Smooth muscle cell (in vitro differentiated cells): Measurements from ENCODE around the gene SERPINI2. TPM values are rescaled to one million over a fixed set of nuclear protein-coding genes. Genes with fewer than 3 reads are reported as not detected.

Source experiments
- DNase-seq: peaks from one replicate; lab custom pipeline; 2025; ENCODE audit not compliant: unreplicated experiment; lab: John Stamatoyannopoulos, UW
- H2AFZ ChIP-seq: fragments of 200-600 bp; sonication (generic); 2 replicates; pipeline ENCODE4 v1.6.0; 2016; ENCODE audit warnings: antibody characterized with exemption, low read depth, mild to moderate bottlenecking
- H3F3A ChIP-seq: fragments of 200-600 bp; sonication (generic); 2 replicates; pipeline ENCODE4 v1.6.0; 2017; ENCODE audit warnings: antibody characterized with exemption, low read depth
- H3K27ac ChIP-seq: fragments of 200-600 bp; sonication (generic); 2 replicates; pipeline ENCODE4 v1.5.1; 2016; ENCODE audit warnings: low read depth, mild to moderate bottlenecking
- H3K27me3 ChIP-seq: fragments of 200-600 bp; sonication (generic); 2 replicates; pipeline ENCODE4 v1.6.1; 2016; ENCODE audit warnings: low read depth, mild to moderate bottlenecking
- H3K36me3 ChIP-seq: fragments of 200-600 bp; sonication (generic); 2 replicates; pipeline ENCODE4 v1.5.1; 2016; ENCODE audit warnings: low read depth
- H3K4me1 ChIP-seq: fragments of 200-600 bp; sonication (generic); 2 replicates; pipeline ENCODE4 v1.5.1; 2016; ENCODE audit warnings: low read depth
- H3K4me2 ChIP-seq: fragments of 200-600 bp; sonication (generic); 2 replicates; pipeline ENCODE4 v1.6.0; 2016; ENCODE audit warnings: mild to moderate bottlenecking
- H3K4me3 ChIP-seq: fragments of 200-600 bp; sonication (generic); 2 replicates; pipeline ENCODE4 v1.5.1; 2016; ENCODE audit warnings: mild to moderate bottlenecking
- H3K79me2 ChIP-seq: fragments of 200-600 bp; sonication (generic); 2 replicates; pipeline ENCODE4 v1.6.0; 2016; ENCODE audit warnings: low read depth, mild to moderate bottlenecking
- H3K9ac ChIP-seq: fragments of 200-600 bp; sonication (generic); 2 replicates; pipeline ENCODE4 v1.6.0; 2016; ENCODE audit warnings: low read depth
- H3K9me3 ChIP-seq: fragments of 200-600 bp; sonication (generic); replicated peaks from 2 replicates; pipeline ENCODE4 v1.5.1; 2016; ENCODE audit warnings: low read depth
- H4K20me1 ChIP-seq: fragments of 200-600 bp; sonication (generic); 2 replicates; pipeline ENCODE4 v1.6.0; 2016; ENCODE audit warnings: low read depth
- CTCF ChIP-seq: fragments of 200-600 bp; sonication (generic); IDR thresholded peaks from 2 replicates; pipeline ENCODE4 v1.5.1; 2017; ENCODE audit warnings: borderline replicate concordance, mild to moderate bottlenecking, antibody characterized with exemption; ENCODE audit not compliant: insufficient read depth, poor library complexity, severe bottlenecking
- WGBS: methylation state at CpG from one replicate; pipeline ENCODE4 v1.1.7; 2016; ENCODE audit warnings: low lambda C conversion rate; 5-methylcytosine and 5-hydroxymethylcytosine counted together
- polyA plus RNA-seq: library from polyadenylated mRNA; unstranded; fragments of >200 nt; fragmentation: Nextera tagmentation; extraction: Ambion mirVana; gene quantifications from 2 replicates; pipeline ENCODE4 v1.2.1, GENCODE V29; 2016
- total RNA-seq: library from RNA; depleted of rRNA; stranded (reverse); fragments of >200 nt; gene quantifications from 2 replicates; pipeline ENCODE4 v1.2.3, GENCODE V29; 2014

SERPINI2 gene
- total and polyA plus RNA-seq, 2 experiments from 2014 or later, result not detected

- no peaks in the 10 kb centered on the region for H4K20me1 ChIP-seq
- TF ChIP-seq CTCF, result no peak
- no peaks in the 10 kb centered on the region for H3K9me3 ChIP-seq
- no peaks in the 10 kb centered on the region for H3F3A ChIP-seq
- no peak overlapping the region for H3K27ac ChIP-seq
- H3K27me3 ChIP-seq, result no peaks in the 10 kb centered on the region
- H3K4me1 ChIP-seq, result no peaks in the 10 kb centered on the region
- H3K4me3 ChIP-seq, result no peak overlapping the region
- H3K9ac ChIP-seq, result no peak overlapping the region
- H2AFZ ChIP-seq, result no peak overlapping the region
- WGBS, result 84% methylated on average over 2 of the region's 2 CpGs
- no peaks in the 10 kb centered on the region for H3K79me2 ChIP-seq
- no peaks in the 10 kb centered on the region for H3K36me3 ChIP-seq
- no peak for DNase-seq
- H3K4me2 ChIP-seq, result no peak overlapping the region
Observed at GRCh38 chr3:167484551-167484950, 10.7 kb upstream of the SERPINI2 start.

- Histone ChIP-seq H3K9ac (no peak overlapping the region), H3F3A (no peaks in the 10 kb centered on the region), H3K36me3 (no peaks in the 10 kb centered on the region), H3K27ac (no peak overlapping the region), H3K4me3 (no peak overlapping the region), H3K4me2 (no peak overlapping the region), H3K9me3 (no peaks in the 10 kb centered on the region), H4K20me1 (no peaks in the 10 kb centered on the region), H3K27me3 (no peaks in the 10 kb centered on the region), H2AFZ (no peak overlapping the region), H3K79me2 (no peaks in the 10 kb centered on the region), H3K4me1 (no peaks in the 10 kb centered on the region)
- DNase-seq, result no peak
- no peak for TF ChIP-seq CTCF
- WGBS, result 87% methylated on average over 2 of the region's 2 CpGs
Observed at GRCh38 chr3:167483708-167484475, 10.1 kb upstream of the SERPINI2 start.

GRCh38 chr3:167481164-167481563, 7.3 kb upstream of the SERPINI2 start:
- Histone ChIP-seq H3K4me1 (no peaks in the 10 kb centered on the region), H3K9me3 (no peaks in the 10 kb centered on the region), H3K27me3 (no peaks in the 10 kb centered on the region), H3K27ac (no peak overlapping the region), H3K36me3 (no peaks in the 10 kb centered on the region), H3F3A (no peaks in the 10 kb centered on the region), H3K79me2 (no peaks in the 10 kb centered on the region), H3K9ac (no peak overlapping the region), H3K4me3 (no peak overlapping the region), H4K20me1 (no peaks in the 10 kb centered on the region), H3K4me2 (no peak overlapping the region), H2AFZ (no peak overlapping the region)
- no peak for DNase-seq
- TF ChIP-seq CTCF, result no peak

DNA sequence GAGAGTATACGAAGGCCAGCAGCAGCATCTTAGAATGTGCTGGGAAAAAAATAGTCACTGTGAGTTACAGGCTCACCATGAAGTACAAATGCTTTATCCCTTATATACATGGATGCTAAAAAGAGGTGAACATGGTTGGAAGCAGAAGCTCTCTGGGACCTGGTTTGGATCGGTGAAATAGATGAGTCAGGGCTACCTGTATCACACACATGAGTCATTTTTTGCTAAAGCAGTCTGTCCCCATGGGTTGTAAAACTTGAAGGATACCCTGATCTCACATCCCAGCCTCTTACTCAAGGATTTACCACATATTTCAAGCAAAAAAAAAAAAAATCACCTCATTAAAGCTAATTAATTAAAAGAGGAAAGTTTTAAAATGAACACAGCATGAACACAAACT, 6.9 kb upstream of the SERPINI2 start:
- Histone ChIP-seq H3K79me2 (no peaks in the 10 kb centered on the region), H3K4me2 (no peak overlapping the region), H4K20me1 (no peaks in the 10 kb centered on the region), H3F3A (no peaks in the 10 kb centered on the region), H3K4me1 (no peaks in the 10 kb centered on the region), H3K27me3 (no peaks in the 10 kb centered on the region), H3K27ac (no peak overlapping the region), H3K4me3 (no peak overlapping the region), H3K9ac (no peak overlapping the region), H3K9me3 (no peaks in the 10 kb centered on the region), H2AFZ (no peak overlapping the region), H3K36me3 (no peaks in the 10 kb centered on the region)
- WGBS, result 89% methylated on average over 2 of the region's 2 CpGs
- no peak for DNase-seq
- no peak for TF ChIP-seq CTCF
